SK-N-MC (cell line): ENCODE results near the gene SLC9A5.

Source experiments
- DNase-seq: peaks from one replicate; pipeline ENCODE4 v3.0.0-alpha.2; 2011; ENCODE audit warnings: low read depth, low spot score
- H3K27ac ChIP-seq: fragments of 200-600 bp; sonication (generic); 2 replicates; pipeline ENCODE4 v1.5.1; 2016; ENCODE audit warnings: mixed run types
- H3K36me3 ChIP-seq: fragments of 200-600 bp; sonication (generic); 2 replicates; pipeline ENCODE4 v1.6.1; 2017; ENCODE audit warnings: antibody characterized with exemption, low read length, mixed read lengths; ENCODE audit not compliant: insufficient read depth
- H3K4me3 ChIP-seq: fragments of 200-600 bp; sonication (generic); 2 replicates; pipeline ENCODE4 v1.5.1; 2016
- H3K9ac ChIP-seq: fragments of 200-600 bp; sonication (generic); 2 replicates; pipeline ENCODE4 v1.8.0; 2017; ENCODE audit warnings: mixed run types, mixed read lengths; ENCODE audit not compliant: insufficient read length
- H3K9me3 ChIP-seq: fragments of 200-600 bp; sonication (generic); 2 replicates; pipeline ENCODE4 v1.6.1; 2017; ENCODE audit warnings: low read depth, mild to moderate bottlenecking, antibody characterized with exemption, low read length, moderate library complexity, mixed read lengths
- EZH2 ChIP-seq: fragments of 200-600 bp; sonication (generic); IDR thresholded peaks from one replicate; pipeline ENCODE4 v1.6.1; 2017; ENCODE audit warnings: antibody characterized with exemption
- FOXP2 ChIP-seq: optimal IDR thresholded peaks from 2 replicates; pipeline ENCODE3; 2011; ENCODE audit warnings: mild to moderate bottlenecking, moderate library complexity; ENCODE audit not compliant: insufficient read depth; ENCODE audit errors: extremely low read length, control extremely low read depth
- POLR2AphosphoS5 ChIP-seq: IDR thresholded peaks from 2 replicates; pipeline ENCODE4 v1.6.1; 2012; ENCODE audit warnings: mild to moderate bottlenecking, low read depth, low read length, borderline replicate concordance

SLC9A5 gene

DNA sequence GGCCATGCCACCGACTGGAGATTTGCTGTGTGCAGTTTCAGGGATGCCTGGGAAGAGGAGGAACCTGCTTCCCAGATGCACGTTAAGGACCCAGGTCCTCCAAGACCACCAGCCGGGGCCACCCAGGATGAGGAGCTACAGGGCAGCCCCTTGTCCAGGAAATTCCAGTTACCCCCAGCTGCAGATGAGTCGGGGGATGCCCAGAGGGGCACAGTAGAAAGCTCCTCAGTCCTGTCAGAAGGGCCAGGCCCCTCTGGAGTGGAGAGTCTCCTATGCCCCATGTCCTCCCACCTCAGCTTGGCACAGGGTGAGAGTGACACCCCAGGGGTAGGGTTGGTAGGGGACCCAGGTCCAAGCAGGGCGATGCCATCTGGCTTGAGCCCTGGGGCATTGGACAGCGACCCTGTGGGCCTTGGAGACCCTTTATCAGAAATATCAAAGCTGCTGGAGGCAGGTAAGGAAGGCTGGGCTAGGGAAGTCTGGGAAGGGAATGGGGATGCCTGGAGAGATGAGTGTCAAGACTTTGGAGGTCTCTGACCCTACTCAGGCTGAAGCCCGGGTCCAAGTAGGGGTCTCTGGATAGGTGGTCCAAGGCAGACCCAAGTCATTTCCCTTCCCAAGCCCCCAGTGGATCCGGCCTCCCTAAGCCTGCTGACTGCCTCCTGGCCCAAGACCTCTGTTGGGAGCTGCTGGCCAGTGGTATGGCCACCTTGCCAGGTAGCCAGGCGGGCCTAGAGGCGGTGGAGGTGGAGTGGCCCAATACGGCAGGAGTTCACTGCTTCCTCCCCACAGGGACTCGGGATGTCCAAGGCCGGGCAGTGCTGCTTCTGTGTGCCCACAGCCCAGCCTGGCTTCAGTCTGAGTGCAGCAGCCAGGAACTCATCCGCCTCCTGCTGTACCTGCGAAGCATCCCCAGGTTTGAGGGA is 31.6 kb downstream of the SLC9A5 start:
- no peak for DNase-seq
- H3K9ac ChIP-seq, result no peak overlapping the region
- H3K4me3 ChIP-seq, result no peak overlapping the region
- TF ChIP-seq POLR2AphosphoS5 (no peak), FOXP2 (no peak), EZH2 (no peak)
- H3K27ac ChIP-seq, result no peak overlapping the region
- no peaks in the 10 kb centered on the region for H3K9me3 ChIP-seq
- no peaks in the 10 kb centered on the region for H3K36me3 ChIP-seq

DNA sequence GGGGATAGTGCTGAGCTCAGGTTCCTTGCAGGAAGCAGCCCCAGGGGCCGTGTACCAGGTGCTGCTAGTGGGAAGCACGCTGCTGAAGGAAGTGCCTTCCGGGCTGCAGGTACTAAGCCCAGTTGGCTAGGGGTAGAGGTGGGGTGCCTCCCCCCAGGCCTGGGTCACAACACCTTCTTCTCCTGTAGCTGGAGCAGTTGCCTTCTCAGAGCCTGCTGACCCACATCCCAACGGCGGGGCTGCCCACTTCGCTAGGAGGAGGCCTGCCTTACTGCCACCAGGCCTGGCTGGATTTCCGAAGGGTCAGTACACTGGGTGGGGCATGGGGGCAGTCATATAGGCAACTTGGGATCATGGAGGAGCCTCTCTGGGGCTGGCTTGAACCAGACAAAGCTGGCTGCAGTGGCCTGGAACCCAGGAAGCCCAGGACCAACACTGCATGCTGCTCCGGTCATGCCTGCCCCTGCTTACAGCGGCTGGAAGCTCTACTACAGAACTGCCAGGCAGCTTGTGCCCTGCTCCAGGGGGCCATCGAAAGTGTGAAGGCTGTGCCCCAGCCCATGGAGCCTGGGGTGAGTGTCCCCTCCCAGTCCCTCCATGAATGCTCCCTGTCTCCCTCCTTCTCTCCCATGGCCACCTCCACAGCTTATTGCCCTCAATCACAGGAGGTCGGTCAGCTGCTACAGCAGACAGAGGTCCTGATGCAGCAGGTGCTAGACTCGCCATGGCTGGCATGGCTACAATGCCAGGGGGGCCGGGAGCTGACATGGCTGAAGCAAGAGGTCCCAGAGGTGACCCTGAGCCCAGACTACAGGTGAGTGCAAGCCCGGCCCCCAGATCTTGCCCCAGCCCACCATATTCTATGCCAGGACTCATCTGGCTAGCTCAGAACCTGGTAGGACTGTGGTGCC is 33.0 kb downstream of the SLC9A5 start:
- H3K4me3 ChIP-seq, result no peak overlapping the region
- no peak overlapping the region for H3K9ac ChIP-seq
- H3K36me3 ChIP-seq, result no peaks in the 10 kb centered on the region
- no peak overlapping the region for H3K27ac ChIP-seq
- no peak for DNase-seq
- no peak for TF ChIP-seq EZH2
- TF ChIP-seq POLR2AphosphoS5, result no peak
- TF ChIP-seq FOXP2, result no peak
- H3K9me3 ChIP-seq, result no peaks in the 10 kb centered on the region

DNA sequence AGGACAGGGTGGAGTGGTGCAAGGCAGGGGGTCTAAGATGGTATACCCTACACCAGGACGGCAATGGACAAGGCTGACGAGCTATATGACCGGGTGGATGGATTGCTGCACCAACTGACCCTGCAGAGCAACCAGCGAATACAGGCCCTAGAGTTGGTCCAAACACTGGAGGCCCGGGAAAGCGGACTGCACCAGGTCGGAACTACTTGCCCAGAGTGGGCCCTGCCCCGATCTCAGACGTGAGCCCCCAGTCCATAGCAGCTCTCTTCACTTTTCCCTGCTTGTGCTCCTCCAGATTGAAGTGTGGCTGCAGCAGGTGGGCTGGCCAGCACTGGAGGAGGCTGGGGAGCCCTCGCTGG is 33.6 kb downstream of the SLC9A5 start:
- TF ChIP-seq POLR2AphosphoS5 (no peak), FOXP2 (no peak), EZH2 (no peak)
- no peaks in the 10 kb centered on the region for H3K36me3 ChIP-seq
- no peak overlapping the region for H3K4me3 ChIP-seq
- no peak for DNase-seq
- no peak overlapping the region for H3K27ac ChIP-seq
- no peak overlapping the region for H3K9ac ChIP-seq
- H3K9me3 ChIP-seq, result no peaks in the 10 kb centered on the region

GRCh38 chr16:67283039-67283825 is 34.5 kb downstream of the SLC9A5 start:
- Histone ChIP-seq H3K36me3 (no peaks in the 10 kb centered on the region), H3K4me3 (no peak overlapping the region), H3K27ac (no peak overlapping the region), H3K9me3 (no peaks in the 10 kb centered on the region), H3K9ac (no peak overlapping the region)
- DNase-seq, result no peak
- TF ChIP-seq EZH2, result no peak
- no peak for TF ChIP-seq FOXP2
- TF ChIP-seq POLR2AphosphoS5, result no peak

DNA sequence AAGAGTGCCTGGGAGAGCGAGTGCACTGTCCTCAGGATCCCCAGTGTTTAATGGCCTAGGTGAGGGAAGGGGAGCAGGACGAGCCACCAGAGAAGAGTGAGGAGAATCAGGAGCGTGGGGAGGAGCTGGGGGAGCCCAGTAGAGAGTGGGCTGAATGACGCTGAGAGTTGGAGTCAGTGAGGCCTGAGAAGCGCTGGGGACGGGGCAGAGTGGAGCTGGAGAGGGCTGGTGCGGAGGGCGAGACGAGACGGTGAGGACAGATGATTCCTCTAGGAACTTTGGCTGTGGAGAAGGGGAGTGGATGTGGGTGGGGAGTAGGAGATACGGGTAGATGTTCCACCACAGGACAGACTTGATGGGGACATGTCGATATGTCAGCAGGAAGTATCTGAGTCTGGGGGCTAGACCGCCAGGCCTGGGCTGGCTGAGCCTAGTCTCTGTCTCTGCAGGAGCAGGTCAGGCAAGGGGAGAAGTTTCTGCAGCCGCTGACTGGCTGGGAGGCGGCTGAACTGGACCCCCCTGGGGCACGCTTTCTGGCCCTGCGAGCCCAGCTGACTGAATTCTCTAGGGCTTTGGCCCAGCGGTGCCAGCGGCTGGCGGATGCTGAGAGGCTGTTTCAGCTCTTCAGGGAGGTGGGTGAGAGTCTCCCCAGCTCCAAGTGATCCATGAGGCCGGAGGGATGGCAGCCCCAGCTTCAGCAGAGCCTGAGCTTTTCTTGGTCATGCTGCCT is 35.2 kb downstream of the SLC9A5 start:
- Histone ChIP-seq H3K4me3 (no peak overlapping the region), H3K27ac (no peak overlapping the region), H3K9me3 (no peaks in the 10 kb centered on the region), H3K36me3 (no peaks in the 10 kb centered on the region), H3K9ac (no peak overlapping the region)
- DNase-seq, result no peak
- TF ChIP-seq FOXP2 (no peak), POLR2AphosphoS5 (no peak), EZH2 (no peak)

DNA sequence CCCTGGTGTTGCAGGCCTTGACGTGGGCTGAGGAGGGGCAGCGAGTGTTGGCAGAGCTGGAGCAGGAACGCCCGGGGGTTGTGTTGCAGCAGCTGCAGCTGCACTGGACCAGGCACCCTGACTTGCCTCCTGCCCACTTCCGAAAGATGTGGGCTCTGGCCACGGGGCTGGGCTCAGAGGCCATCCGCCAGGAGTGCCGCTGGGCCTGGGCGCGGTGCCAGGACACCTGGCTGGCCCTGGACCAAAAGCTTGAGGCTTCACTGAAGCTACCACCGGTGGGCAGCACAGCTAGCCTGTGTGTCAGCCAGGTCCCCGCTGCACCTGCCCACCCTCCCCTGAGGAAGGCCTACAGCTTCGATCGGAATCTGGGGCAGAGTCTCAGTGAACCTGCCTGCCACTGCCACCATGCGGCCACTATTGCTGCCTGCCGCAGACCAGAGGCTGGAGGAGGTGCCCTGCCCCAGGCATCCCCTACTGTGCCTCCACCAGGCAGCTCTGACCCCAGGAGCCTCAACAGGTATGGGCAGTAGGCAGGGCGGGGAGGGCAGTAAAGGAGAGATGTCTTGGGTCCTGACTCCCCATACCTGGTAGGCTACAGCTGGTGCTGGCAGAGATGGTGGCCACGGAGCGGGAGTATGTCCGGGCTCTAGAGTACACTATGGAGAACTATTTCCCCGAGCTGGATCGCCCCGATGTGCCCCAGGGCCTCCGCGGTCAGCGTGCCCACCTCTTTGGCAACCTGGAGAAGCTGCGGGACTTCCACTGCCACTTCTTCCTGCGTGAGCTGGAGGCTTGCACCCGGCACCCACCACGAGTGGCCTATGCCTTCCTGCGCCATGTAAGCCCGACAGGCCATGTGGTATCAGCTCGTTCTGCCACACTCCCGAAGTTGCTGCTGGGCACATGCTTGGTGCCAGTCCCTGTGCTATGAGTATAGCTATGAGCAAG is 36.2 kb downstream of the SLC9A5 start:
- no peak overlapping the region for H3K9ac ChIP-seq
- TF ChIP-seq FOXP2 (no peak), POLR2AphosphoS5 (no peak), EZH2 (no peak)
- H3K9me3 ChIP-seq, result no peaks in the 10 kb centered on the region
- DNase-seq, result no peak
- H3K27ac ChIP-seq, result no peak overlapping the region
- no peak overlapping the region for H3K4me3 ChIP-seq
- no peaks in the 10 kb centered on the region for H3K36me3 ChIP-seq

DNA sequence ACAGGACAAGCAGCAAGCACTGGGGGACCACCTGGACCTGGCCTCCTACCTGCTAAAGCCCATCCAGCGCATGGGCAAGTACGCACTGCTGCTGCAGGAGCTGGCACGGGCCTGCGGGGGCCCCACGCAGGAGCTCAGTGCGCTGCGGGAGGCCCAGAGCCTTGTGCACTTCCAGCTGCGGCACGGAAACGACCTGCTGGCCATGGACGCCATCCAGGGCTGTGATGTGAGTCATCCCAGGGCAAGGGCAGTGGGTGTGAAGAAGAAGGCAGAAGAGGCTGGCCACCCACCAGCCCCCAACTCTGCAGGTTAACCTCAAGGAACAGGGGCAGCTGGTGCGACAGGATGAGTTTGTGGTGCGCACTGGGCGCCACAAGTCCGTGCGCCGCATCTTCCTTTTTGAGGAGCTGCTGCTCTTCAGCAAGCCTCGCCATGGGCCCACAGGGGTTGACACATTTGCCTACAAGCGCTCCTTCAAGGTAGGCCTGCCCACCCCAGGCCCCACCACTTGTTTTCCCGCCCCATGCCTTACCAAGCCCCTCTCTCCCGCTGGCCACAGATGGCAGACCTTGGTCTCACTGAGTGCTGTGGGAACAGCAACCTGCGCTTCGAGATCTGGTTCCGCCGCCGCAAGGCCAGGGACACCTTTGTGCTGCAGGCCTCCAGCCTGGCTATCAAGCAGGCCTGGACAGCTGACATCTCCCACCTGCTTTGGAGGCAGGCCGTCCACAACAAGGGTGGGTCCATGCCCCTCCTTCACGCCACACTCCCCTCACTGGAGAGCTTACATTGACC is 37.9 kb downstream of the SLC9A5 start:
- Histone ChIP-seq H3K9ac (no peak overlapping the region), H3K4me3 (no peak overlapping the region), H3K27ac (no peak overlapping the region), H3K36me3 (no peaks in the 10 kb centered on the region), H3K9me3 (no peaks in the 10 kb centered on the region)
- no peak for DNase-seq
- TF ChIP-seq EZH2 (no peak), POLR2AphosphoS5 (no peak), FOXP2 (no peak)
